Mesodermal cell (in vitro differentiated cells): ENCODE data around the gene LRRC1.

ENCODE experiments used
- H3K27ac ChIP-seq: 2 replicates; pipeline ENCODE4 v1.7.0; 2013; ENCODE audit warnings: mild to moderate bottlenecking, low read depth, low read length, moderate library complexity; ENCODE audit not compliant: severe bottlenecking
- H3K36me3 ChIP-seq: 2 replicates; pipeline ENCODE4 v1.7.1; 2013; ENCODE audit warnings: mild to moderate bottlenecking, low read length, moderate library complexity; ENCODE audit not compliant: control insufficient read depth, insufficient read depth
- H3K4me1 ChIP-seq: one replicate; pipeline ENCODE4 v1.7.1; 2013; ENCODE audit warnings: mild to moderate bottlenecking, low read length; ENCODE audit not compliant: insufficient read depth, control insufficient read depth, poor library complexity, severe bottlenecking
- H3K4me3 ChIP-seq: 2 replicates; pipeline ENCODE4 v1.7.0; 2013; ENCODE audit warnings: low read length, control low read depth, mild to moderate bottlenecking; ENCODE audit not compliant: insufficient read depth, poor library complexity, severe bottlenecking; ENCODE audit errors: extremely low read depth
- H3K9me3 ChIP-seq: 2 replicates; pipeline ENCODE4 v1.7.1; 2013; ENCODE audit warnings: mild to moderate bottlenecking, low read length, moderate library complexity; ENCODE audit not compliant: control insufficient read depth
- WGBS, 2 experiments: methylation state at CpG; one replicate each; pipeline ENCODE4 v1.1.5; 2013; ENCODE audit warnings: missing lambda C conversion rate in 2 of 2; ENCODE audit not compliant: insufficient coverage in 2 of 2; 5-methylcytosine and 5-hydroxymethylcytosine counted together

The LRRC1 gene

GRCh38 chr6:53934023-53934422, 139.2 kb downstream of the LRRC1 start:
- H3K4me1 ChIP-seq = no peaks in the 10 kb centered on the region
- H3K36me3 ChIP-seq = no peaks in the 10 kb centered on the region
- no peaks in the 10 kb centered on the region for H3K9me3 ChIP-seq
- 97 to 98% methylated on average over 4 of the region's 6 CpGs for WGBS, 2 experiments
- H3K4me3 ChIP-seq = no peak overlapping the region
- no peak overlapping the region for H3K27ac ChIP-seq

GRCh38 chr6:53937461-53937860, 142.7 kb downstream of the LRRC1 start:
- H3K4me1 ChIP-seq = no peaks in the 10 kb centered on the region
- H3K36me3 ChIP-seq = no peaks in the 10 kb centered on the region
- WGBS, 2 experiments = 75 to 83% methylated on average over 1 to 2 of the region's 4 CpGs
- no peak overlapping the region for H3K4me3 ChIP-seq
- H3K27ac ChIP-seq = no peak overlapping the region
- no peaks in the 10 kb centered on the region for H3K9me3 ChIP-seq

- no peak overlapping the region for H3K27ac ChIP-seq
- H3K4me1 ChIP-seq = no peaks in the 10 kb centered on the region
- H3K36me3 ChIP-seq = no peaks in the 10 kb centered on the region
- H3K4me3 ChIP-seq = no peak overlapping the region
- WGBS, 2 experiments = no CpG with 5 or more reads among the region's 1 CpG
- H3K9me3 ChIP-seq = no peaks in the 10 kb centered on the region
These were observed 144.0 kb downstream of the LRRC1 start for GRCh38 chr6:53938810-53939209.

GRCh38 chr6:53939830-53940229, 145.0 kb downstream of the LRRC1 start:
- Histone ChIP-seq H3K27ac (no peak overlapping the region), H3K36me3 (no peaks in the 10 kb centered on the region), H3K4me1 (no peaks in the 10 kb centered on the region), H3K9me3 (no peaks in the 10 kb centered on the region), H3K4me3 (no peak overlapping the region)
- 85 to 100% methylated on average over 1 to 2 of the region's 3 CpGs for WGBS, 2 experiments

GRCh38 chr6:53943395-53943794, 148.6 kb downstream of the LRRC1 start:
- H3K4me3 ChIP-seq = no peak overlapping the region
- no peaks in the 10 kb centered on the region for H3K4me1 ChIP-seq
- peaks cover 8% of the 10 kb centered on the region for H3K9me3 ChIP-seq
- H3K27ac ChIP-seq = no peak overlapping the region
- 100% methylated on average over 2 of the region's 2 CpGs; no CpG with 5 or more reads in 1 of the 2 experiments for WGBS, 2 experiments
- no peaks in the 10 kb centered on the region for H3K36me3 ChIP-seq

GRCh38 chr6:53944091-53944490, 149.3 kb downstream of the LRRC1 start:
- H3K4me1 ChIP-seq = no peaks in the 10 kb centered on the region
- H3K9me3 ChIP-seq = peaks cover 8% of the 10 kb centered on the region
- H3K4me3 ChIP-seq = no peak overlapping the region
- H3K36me3 ChIP-seq = no peaks in the 10 kb centered on the region
- H3K27ac ChIP-seq = no peak overlapping the region
- WGBS, 2 experiments = 72 to 94% methylated on average over 2 to 3 of the region's 4 CpGs

GRCh38 chr6:53944543-53944942, 149.7 kb downstream of the LRRC1 start:
- H3K4me3 ChIP-seq = no peak overlapping the region
- no peaks in the 10 kb centered on the region for H3K4me1 ChIP-seq
- peaks cover 8% of the 10 kb centered on the region for H3K9me3 ChIP-seq
- WGBS, 2 experiments = no CpG with 5 or more reads among the region's 5 CpGs
- no peak overlapping the region for H3K27ac ChIP-seq
- H3K36me3 ChIP-seq = no peaks in the 10 kb centered on the region

- Histone ChIP-seq H3K36me3 (no peaks in the 10 kb centered on the region), H3K4me1 (no peaks in the 10 kb centered on the region), H3K9me3 (peaks cover 8% of the 10 kb centered on the region), H3K27ac (no peak overlapping the region), H3K4me3 (no peak overlapping the region)
- WGBS, 2 experiments = 75 to 90% methylated on average over 1 to 2 of the region's 4 CpGs
These were observed 151.1 kb downstream of the LRRC1 start for GRCh38 chr6:53945765-53946407.

- Histone ChIP-seq H3K4me1 (no peaks in the 10 kb centered on the region), H3K36me3 (no peaks in the 10 kb centered on the region), H3K4me3 (no peak overlapping the region), H3K27ac (no peak overlapping the region), H3K9me3 (peaks cover 8% of the 10 kb centered on the region)
- no CpG with 5 or more reads among the region's 1 CpG for WGBS, 2 experiments
These were observed 153.0 kb downstream of the LRRC1 start for GRCh38 chr6:53947780-53948179.

GRCh38 chr6:53951383-53951782, 156.6 kb downstream of the LRRC1 start:
- WGBS, 2 experiments = no CpG with 5 or more reads among the region's 3 CpGs
- peaks cover 8% of the 10 kb centered on the region for H3K9me3 ChIP-seq

GRCh38 chr6:53956068-53956711, 161.4 kb downstream of the LRRC1 start:
- H3K36me3 ChIP-seq = no peaks in the 10 kb centered on the region
- H3K9me3 ChIP-seq = no peaks in the 10 kb centered on the region
- no peak overlapping the region for H3K27ac ChIP-seq
- H3K4me3 ChIP-seq = no peak overlapping the region
- 38 to 47% methylated on average over 5 to 6 of the region's 6 CpGs for WGBS, 2 experiments
- peaks cover 3% of the 10 kb centered on the region for H3K4me1 ChIP-seq

More at GRCh38 chr6:53951383-53951782, 156.6 kb downstream of the LRRC1 start:
- no peak overlapping the region for H3K4me3 ChIP-seq
- no peak overlapping the region for H3K27ac ChIP-seq
- H3K36me3 ChIP-seq = no peaks in the 10 kb centered on the region
- no peaks in the 10 kb centered on the region for H3K4me1 ChIP-seq
